Effector CD8-positive, alpha-beta T cell (primary cell): ENCODE results near the gene PEX7.
"Not testable (repeated sequence)": the region's sequence is repeated elsewhere in the genome, so short reads cannot be mapped to it uniquely, and the experiment has no call there.

Experiments
- DNase-seq: peaks from one replicate; lab custom pipeline; 2025; lab: John Stamatoyannopoulos, UW

PEX7 gene

DNA sequence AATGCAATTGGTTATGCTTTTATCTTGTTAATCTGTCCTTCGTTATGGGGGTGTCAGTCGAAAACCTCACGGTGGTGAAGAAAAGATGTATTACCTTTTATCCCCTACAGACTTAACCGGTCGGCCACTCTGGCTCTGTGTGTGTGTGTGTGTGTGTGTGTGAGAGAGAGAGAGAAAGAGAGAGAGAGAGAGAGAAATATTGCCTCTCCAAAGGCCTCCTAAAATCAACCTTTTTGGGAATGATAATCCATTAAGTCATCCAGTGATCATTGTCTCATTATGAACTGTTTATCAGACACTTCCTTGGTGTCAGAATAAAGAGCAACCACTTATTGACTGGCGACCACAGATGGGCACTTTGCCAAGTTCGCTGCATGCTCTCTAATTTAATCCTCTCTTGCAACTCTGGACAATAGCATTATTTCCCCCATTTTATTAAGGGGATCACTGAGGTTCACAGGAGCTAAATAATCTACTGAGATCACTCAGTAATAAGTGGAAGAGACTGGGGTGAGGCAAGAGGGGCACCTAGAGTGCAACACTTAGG lies 130.4 kb downstream of the PEX7 start:
- DNase-seq = no peak

DNA sequence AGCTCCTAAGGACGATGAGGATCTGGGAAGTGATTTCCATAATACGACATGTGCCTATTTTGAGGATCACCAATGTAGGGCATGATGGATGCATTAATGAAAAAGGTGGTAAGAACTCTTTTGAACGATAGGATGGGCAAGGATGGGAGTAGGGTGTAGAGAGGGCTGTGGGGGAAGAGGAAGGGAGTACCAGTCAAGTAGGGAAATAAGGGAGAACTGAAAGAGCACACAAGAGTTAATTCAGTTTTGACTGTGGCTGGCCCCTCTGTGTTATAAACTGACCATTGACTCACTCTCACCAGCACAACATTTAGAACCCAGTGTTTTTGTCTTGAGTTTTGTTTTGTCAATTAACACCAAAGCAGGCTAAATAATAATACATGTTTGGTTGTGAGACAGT lies 132.7 kb downstream of the PEX7 start:
- DNase-seq = no peak

DNA sequence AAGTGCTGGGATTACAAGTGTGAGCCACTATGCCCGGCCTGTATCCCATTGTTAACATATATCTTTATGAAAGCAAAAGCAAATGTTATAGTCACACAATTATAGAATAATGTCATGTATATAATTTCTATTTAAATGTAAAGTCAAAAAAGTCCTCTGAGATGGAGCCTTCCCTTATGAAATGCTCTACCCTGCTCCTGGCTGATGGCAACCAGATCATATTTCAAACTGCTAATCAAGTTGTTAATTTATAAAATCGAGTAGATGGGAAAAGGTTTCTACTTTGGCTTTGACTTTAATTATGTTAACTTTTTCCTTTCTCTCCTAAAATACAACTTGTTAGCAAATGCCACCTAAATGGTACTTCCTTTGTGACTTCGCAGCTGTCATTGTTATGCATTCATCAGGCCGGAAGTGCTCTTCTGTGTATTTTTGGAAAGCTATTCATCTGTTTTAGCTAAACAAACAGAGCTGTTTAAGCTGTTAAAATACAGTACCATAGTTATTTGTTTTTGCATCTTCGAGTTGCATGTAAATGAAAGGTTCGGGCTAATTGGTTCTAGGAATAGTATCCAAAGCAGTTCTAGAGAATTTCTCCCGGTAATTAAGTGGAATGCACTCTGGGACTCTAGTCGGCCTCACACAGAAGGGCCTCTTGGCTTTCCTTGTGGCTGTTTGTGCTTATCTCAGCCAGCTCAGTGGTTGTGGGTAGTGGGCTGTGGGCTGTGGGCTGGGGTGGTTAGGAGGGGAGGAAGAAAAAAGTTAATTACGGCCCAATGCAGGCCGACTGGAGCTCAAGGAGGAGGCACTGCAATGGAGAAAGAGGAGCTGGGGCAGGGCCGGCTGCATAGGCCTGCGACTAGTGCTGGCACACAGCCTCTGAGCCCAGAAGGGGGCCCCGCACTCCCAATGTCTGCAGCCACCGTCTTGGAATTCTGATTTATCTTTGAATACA lies 134.5 kb downstream of the PEX7 start:
- no peak for DNase-seq

DNA sequence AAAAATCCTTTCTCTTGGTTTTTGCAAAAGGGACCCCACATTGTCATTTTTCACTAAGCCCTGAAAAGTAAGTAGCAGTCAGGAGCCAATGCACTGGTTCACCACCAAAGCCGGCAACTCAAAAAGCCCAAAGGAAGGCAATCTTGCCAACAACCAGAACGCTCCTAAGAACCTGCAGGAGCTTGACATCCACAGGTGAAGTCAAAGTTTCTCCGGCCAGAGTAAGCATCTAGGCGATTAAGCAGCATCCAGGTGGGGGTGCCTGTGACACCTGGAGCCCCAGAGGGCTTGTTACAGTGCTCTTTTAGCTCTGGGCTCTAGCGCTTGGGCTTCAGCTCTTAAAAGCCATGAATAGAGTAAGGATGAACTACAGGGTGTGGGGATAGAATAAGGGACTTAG lies 135.8 kb downstream of the PEX7 start:
- DNase-seq = no peak

DNA sequence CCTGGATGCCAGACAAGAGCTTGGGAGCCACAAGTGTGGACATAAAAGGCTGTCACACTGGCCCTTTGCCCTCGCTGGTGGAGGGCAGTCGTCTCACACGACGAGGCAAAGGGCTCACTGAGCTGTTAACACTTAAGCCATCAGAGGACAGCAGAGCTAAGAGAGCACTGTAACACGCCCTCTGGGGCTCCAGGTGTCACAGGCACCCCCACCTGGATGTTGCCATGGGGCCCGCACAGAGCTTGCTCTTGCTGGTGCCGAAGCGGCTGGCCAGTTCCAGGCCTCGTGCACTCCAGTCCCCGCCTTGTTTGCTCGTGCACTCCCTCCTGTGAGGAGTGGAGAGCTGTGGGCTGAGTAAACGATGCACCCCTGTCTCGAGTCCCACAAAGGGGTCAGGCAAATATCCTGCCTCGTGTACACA lies 137.1 kb downstream of the PEX7 start:
- no peak for DNase-seq

GRCh38 chr6:136959935-136960334 lies 137.5 kb downstream of the PEX7 start:
- DNase-seq = not testable (repeated sequence)

DNA sequence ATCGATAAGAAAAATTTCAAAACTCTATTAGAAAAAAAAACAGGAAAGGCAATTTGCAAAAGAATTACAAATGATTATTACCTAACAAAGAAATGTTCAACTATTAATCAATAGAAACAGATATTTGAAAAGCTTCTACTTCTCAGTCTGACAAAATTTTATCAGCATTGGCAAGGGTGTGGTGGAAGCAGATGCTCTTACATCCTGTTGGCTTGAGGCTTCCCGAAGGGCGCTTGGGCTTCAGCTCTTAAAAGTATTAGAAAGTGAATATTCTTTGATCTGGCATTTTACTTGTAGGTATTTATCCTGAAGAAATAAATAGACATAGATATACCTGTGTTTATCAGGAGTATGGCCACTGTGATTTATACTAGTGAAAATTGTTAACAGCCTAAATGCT lies 138.4 kb downstream of the PEX7 start:
- no peak for DNase-seq

GRCh38 chr6:136961848-136962247 lies 139.5 kb downstream of the PEX7 start:
- DNase-seq = no peak

- DNase-seq = no peak
Observed at GRCh38 chr6:136962661-136963060, 140.3 kb downstream of the PEX7 start.

DNA sequence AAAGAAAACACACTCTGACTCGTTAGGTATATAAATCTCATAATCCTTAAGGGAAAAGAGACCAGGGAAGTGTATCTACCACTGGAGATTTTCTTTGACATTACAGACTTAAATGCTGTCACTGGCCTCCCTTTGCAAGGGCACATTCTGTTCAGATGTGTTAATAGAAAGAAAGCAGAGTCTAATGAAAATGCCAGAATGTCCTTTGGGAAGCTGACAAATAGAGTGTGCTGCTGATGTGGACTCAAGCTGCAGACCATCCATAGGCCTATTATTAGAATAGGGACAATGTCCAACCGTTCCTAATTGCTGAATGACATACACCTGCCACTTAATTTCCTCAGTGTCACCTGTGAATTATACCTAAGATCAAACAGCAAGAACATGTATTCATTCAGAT lies 140.9 kb downstream of the PEX7 start:
- DNase-seq = no peak
